Prostate gland (tissue), 2 donors: Measurements from ENCODE around the gene RSBN1. TPM values are rescaled to one million over a fixed set of nuclear protein-coding genes. Genes with fewer than 3 reads are reported as not detected.

ENCODE experiments used
- DNase-seq: peaks from one replicate; pipeline ENCODE4 v3.0.0-alpha.2; 2019; ENCODE audit warnings: low spot score
- H3K27ac ChIP-seq, 2 donors: fragments of 200-600 bp; sonication (generic); 2 replicates each; pipeline ENCODE4 v1.5.1; 2017 to 2019
- H3K27me3 ChIP-seq: fragments of 200-600 bp; sonication (generic); replicated peaks from 2 replicates; pipeline ENCODE4 v1.5.1; 2019; ENCODE audit not compliant: insufficient read depth
- H3K36me3 ChIP-seq, 2 donors: fragments of 200-600 bp; sonication (generic); 1 replicate in 1 of 2; 2 replicates in 1 of 2; pipeline versions ENCODE4 v1.5.1 to v1.8.1; 2017 to 2019
- H3K4me1 ChIP-seq: fragments of 200-600 bp; sonication (generic); replicated peaks from 2 replicates; pipeline ENCODE4 v1.5.1; 2019
- H3K4me3 ChIP-seq, 2 donors: fragments of 200-600 bp; sonication (generic); 2 replicates each; pipeline ENCODE4 v1.5.1; 2017 to 2019
- H3K9me3 ChIP-seq: fragments of 200-600 bp; sonication (generic); 2 replicates; pipeline ENCODE4 v1.5.1; 2017
- POLR2A ChIP-seq: fragments of 450-650 bp; IDR thresholded peaks from one replicate; pipeline ENCODE4 v1.6.1; 2016; ENCODE audit warnings: antibody characterized with exemption, mild to moderate bottlenecking
- POLR2AphosphoS5 ChIP-seq: sonication (generic); formaldehyde crosslinking; IDR thresholded peaks from one replicate; pipeline ENCODE4 v1.6.1; 2017; ENCODE audit warnings: antibody characterized with exemption
- WGBS: methylation state at CpG from one replicate; pipeline ENCODE4 v1.1.5; 2018; 5-methylcytosine and 5-hydroxymethylcytosine counted together
- intact Hi-C: fragments of 100-400 bp; cut with DNase I; formaldehyde crosslinking; loops from one replicate; pipeline ENCODE4 v1.14.2; 2022
- total RNA-seq, 2 donors: library from RNA; depleted of rRNA; stranded (reverse); fragments of >200 nt; gene quantifications; one replicate each; pipeline ENCODE4 v1.1.0, GENCODE V29; 2016
- TF ChIP-seq, protein P1 (sequence below), 4 experiments: fragments of 200-600 bp in 2 of 4; fragments of 450-650 bp in 2 of 4; sonication (generic) in 2 of 4; IDR thresholded peaks; 1 replicate in 3 of 4; 2 replicates in 1 of 4; pipeline ENCODE4 v1.5.1; 2016 to 2019; ENCODE audit warnings: antibody characterized with exemption in 4 of 4, mild to moderate bottlenecking in 2 of 4, moderate library complexity in 2 of 4

RSBN1 gene
- total RNA-seq, 2 donors from 2014 or later, result 23.1 to 24.0 TPM

- no peak overlapping the region for H3K27ac ChIP-seq
- H3K4me1 ChIP-seq, result no peaks in the 10 kb centered on the region
- H3K36me3 ChIP-seq, result no peaks in the 10 kb centered on the region
- WGBS, result 94% methylated on average over 3 of the region's 3 CpGs
- H3K4me3 ChIP-seq, result no peak overlapping the region
- DNase-seq, result no peak
- intact Hi-C loops, result no loop called here
- H3K27me3 ChIP-seq, result no peaks in the 10 kb centered on the region
- no peak for TF ChIP-seq POLR2AphosphoS5
- TF ChIP-seq, protein P1, sequence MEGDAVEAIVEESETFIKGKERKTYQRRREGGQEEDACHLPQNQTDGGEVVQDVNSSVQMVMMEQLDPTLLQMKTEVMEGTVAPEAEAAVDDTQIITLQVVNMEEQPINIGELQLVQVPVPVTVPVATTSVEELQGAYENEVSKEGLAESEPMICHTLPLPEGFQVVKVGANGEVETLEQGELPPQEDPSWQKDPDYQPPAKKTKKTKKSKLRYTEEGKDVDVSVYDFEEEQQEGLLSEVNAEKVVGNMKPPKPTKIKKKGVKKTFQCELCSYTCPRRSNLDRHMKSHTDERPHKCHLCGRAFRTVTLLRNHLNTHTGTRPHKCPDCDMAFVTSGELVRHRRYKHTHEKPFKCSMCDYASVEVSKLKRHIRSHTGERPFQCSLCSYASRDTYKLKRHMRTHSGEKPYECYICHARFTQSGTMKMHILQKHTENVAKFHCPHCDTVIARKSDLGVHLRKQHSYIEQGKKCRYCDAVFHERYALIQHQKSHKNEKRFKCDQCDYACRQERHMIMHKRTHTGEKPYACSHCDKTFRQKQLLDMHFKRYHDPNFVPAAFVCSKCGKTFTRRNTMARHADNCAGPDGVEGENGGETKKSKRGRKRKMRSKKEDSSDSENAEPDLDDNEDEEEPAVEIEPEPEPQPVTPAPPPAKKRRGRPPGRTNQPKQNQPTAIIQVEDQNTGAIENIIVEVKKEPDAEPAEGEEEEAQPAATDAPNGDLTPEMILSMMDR (IDR thresholded peaks at IDR 0.05), result no peak
- TF ChIP-seq POLR2A, result no peak
- no peaks in the 10 kb centered on the region for H3K9me3 ChIP-seq
These were observed 97.5 kb downstream of the RSBN1 start for GRCh38 chr1:113714606-113715269.

Other genes starting within 250 kb of the RSBN1 start
- 10 to 100 TPM; 11.7 to 13.4 TPM for gene PHTF1, start 53.0 kb downstream of the RSBN1 start, total RNA-seq
- gene PTPN22, start 59.2 kb upstream of the RSBN1 start, total RNA-seq, result 1 to 10 TPM in 1 of 2 donors, under 1 TPM in 1; 0.55 to 1.1 TPM
- 10 to 100 TPM in 1 of 2 donors, under 1 TPM in 1; 0.46 to 92.5 TPM for gene BCL2L15, start 75.1 kb upstream of the RSBN1 start, total RNA-seq
- 10 to 100 TPM in 1 of 2 donors, 1 to 10 TPM in 1; 5.0 to 14.8 TPM for gene AP4B1, start 92.3 kb upstream of the RSBN1 start, total RNA-seq
- 10 to 100 TPM in 1 of 2 donors, 1 to 10 TPM in 1; 4.2 to 10.1 TPM for gene DCLRE1B, start 92.8 kb upstream of the RSBN1 start, total RNA-seq
- 10 to 100 TPM; 43.5 to 76.3 TPM for gene HIPK1, start 116.8 kb upstream of the RSBN1 start, total RNA-seq
- gene OLFML3, start 167.0 kb upstream of the RSBN1 start, total RNA-seq, result 10 to 100 TPM; 15.8 to 25.1 TPM